GM21825 (cell line): Measurements from ENCODE around the gene OSBP.
A peak's percentile ranks its signal among the peaks of the same experiment; 100 is the strongest.
"Not testable (repeated sequence)": the region's sequence is repeated elsewhere in the genome, so short reads cannot be mapped to it uniquely, and the experiment has no call there.

ENCODE experiments used
- ATAC-seq: cut with Tn5 transposase; IDR thresholded peaks from one replicate; pipeline ENCODE4 v1.9.1; 2021; ENCODE audit warnings: mild to moderate bottlenecking, moderate library complexity; ENCODE audit not compliant: unreplicated experiment

OSBP gene

DNA sequence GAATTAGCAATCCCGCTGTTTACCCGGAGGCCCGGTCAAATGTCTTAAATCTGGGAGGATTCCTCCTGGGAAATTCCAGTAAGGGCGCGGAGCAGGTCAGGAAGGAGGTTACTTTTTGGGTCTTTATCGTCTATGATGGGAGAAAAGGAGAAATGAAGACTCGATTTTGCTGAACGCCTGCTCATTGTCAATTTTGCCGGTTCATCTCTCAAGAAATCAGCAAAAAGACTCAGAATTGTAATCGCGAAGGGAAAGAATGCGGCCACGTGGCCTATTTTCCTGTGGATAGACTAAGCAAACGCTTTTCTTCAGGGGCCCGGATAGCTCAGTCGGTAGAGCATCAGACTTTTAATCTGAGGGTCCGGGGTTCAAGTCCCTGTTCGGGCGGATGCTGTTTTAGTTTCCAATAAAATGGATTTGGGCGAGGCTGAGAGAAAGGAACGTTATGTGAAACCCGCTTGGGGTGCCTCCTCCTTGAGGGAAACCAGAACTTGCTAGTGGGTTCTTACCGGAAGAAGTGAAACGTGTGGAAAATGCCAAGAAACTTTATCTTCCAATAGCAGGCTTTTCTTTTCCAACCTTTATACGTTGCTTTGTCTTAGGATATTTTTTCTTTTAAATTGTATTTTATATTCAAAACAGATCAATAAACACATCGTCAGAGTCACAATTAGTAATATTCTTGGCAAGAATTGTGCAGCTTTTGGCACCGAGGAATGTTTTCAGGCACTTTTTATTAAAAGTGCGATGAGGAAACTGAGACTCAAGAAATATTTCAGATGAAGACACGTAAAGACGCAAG lies 59.3 kb downstream of the OSBP start:
- no peak for ATAC-seq

DNA sequence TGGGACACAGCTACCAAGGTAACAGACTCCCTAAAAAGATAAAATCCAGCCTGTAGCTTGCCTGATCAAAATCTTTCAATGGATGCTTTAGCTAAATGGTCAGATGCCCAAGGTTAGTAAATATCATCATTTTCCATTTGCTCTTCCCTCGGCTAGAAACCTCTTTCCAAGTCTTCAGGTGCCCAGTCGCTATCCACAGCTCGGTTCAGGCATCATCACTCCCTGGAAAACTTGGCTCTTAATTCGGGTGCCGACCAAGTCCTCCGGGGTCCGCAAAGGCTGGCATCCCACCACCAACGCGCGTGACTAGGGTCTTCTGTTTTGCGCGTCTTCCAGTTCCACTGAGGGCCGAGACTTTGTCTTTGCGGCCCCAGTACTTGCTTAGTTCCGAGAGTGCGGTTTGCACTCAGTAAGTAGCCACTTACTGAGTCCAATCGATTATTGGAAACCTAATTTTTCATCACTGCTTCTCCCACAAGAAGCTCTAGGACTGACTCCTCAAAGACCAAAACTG lies 59.9 kb downstream of the OSBP start:
- no peak for ATAC-seq

- no peak for ATAC-seq
These were observed 62.3 kb downstream of the OSBP start for GRCh38 chr11:59553323-59553722.

GRCh38 chr11:59552844-59553243 lies 62.7 kb downstream of the OSBP start:
- ATAC-seq = no peak

GRCh38 chr11:59551659-59552521 lies 63.7 kb downstream of the OSBP start:
- no peak for ATAC-seq

- peak; percentile 36 for ATAC-seq
These were observed 64.5 kb downstream of the OSBP start for GRCh38 chr11:59550842-59551658.

DNA sequence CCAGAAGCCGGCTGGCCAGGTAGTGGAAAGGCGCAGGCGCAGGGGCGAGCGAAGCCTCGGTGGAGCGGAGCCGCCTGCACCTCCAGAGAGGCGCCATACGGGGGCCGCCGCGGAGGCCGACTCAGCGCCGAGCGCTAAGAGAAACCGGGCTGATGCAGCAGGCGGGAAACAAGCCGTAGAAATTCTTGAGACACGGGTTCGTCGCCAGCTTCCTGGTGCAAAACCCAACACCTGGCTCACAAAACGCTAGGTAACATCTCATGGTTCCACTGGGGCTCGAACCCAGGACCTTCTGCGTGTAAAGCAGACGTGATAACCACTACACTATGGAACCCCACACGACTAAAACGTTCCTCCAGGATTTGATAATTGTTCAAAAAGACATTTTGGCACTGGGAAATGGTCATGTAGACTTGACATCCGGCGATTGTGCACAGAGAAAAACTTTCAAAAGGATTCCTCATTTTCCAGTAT lies 65.2 kb downstream of the OSBP start:
- peak; percentile 87 for ATAC-seq

- no peak for ATAC-seq
These were observed 67.3 kb downstream of the OSBP start for GRCh38 chr11:59548309-59548656.

DNA sequence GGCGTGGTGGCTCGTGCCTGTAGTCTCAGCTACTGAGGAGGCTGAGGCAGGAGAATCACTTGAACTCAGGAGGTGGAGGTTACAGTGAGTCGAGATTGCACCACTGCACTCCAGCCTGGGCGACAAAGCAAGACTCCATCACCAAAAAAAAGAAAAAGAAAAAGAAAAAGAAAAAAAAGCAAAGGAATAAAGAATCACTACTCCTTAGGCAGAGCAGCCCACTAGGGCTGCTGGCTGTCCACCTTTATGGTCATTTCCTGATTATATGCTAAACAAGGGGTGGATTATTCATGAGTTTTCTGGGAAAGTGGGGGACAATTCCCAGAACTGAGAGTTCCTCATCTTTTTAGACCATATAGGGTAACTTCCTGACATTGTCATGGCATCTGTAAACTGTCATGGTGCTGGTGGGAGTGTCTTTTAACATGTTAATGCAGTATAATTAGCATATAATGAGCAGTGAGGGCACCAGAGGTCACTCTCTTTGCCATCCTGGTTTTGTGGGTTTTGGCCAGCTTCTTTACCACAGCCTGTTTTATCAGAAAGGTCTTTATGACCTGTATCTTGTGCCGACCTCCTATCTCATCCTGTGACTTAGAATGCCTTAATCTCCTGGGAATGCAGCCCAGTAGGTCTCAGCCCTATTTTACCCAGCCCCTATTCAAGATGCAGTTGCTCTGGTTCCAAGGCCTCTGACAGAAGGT lies 67.8 kb downstream of the OSBP start:
- not testable (repeated sequence) for ATAC-seq

GRCh38 chr11:59545179-59546020 lies 70.2 kb downstream of the OSBP start:
- no peak for ATAC-seq

GRCh38 chr11:59544869-59545178 lies 70.8 kb downstream of the OSBP start:
- no peak for ATAC-seq

DNA sequence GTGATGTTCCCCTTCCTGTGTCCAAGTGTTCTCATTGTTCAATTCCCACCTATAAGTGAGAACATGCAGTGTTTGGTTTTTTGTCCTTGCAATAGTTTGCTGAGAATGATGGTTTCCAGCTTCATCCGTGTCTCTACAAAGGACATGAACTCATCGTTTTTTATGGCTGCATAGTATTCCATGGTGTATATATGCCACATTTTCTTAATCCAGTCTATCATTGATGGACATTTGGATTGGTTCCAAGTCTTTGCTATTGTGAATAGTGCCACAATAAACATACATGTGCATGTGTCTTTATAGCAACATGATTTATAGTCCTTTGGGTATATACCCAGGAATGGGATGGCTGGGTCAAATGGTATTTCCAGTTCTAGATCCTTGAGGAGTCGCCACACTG lies 71.9 kb downstream of the OSBP start:
- ATAC-seq = not testable (repeated sequence)

- no peak for ATAC-seq
These were observed 73.3 kb downstream of the OSBP start for GRCh38 chr11:59542142-59542810.

DNA sequence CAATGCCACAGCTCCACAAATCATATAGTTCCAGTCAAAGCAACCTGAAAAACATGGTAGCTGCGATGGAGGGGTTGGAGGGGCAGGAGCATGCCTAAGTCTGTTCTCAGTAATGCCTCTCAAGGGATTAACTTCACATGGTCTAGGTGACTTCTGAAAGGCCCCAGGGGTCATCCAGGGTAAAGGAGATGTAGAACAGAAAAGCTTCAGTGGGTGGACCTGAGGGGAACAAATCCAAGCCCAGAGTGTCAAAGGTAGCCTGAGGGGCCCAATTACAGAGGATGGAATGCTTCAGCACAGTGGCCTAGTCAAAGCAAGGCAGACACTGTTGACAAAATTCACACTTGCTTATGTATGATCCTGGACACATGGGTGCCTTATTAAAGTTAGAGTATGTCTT lies 80.9 kb downstream of the OSBP start:
- no peak for ATAC-seq

GRCh38 chr11:59532620-59533019 lies 83.0 kb downstream of the OSBP start:
- no peak for ATAC-seq

- ATAC-seq = no peak
These were observed 86.9 kb downstream of the OSBP start for GRCh38 chr11:59528711-59529110.
